ENCODE results near the gene FOXJ3.

- TF ChIP-seq REST (IDR thresholded peaks at IDR 0.05; ENCODE audit: insufficient read depth in 1 of 2, low read depth in 2 of 2, low read length in 1 of 2) (no peak), CTCF (IDR thresholded peaks at IDR 0.05) (no peak)
These were observed 29.5 kb upstream of the FOXJ3 start for GRCh38 chr1:42364542-42364941.
